Vagina (tissue), 2 donors: Measurements from ENCODE around the gene EML4. TPM values are rescaled to one million over a fixed set of nuclear protein-coding genes. Genes with fewer than 3 reads are reported as not detected.

Experiments
- DNase-seq, 2 donors: peaks; one replicate each; pipeline ENCODE4 v3.0.0-alpha.2; 2017; ENCODE audit errors: extremely low spot score in 2 of 2
- H3K27ac ChIP-seq: fragments of 200-600 bp; sonication (generic); one replicate; pipeline ENCODE4 v1.5.1; 2019
- H3K27me3 ChIP-seq: fragments of 200-600 bp; sonication (generic); one replicate; pipeline ENCODE4 v1.5.1; 2019
- H3K36me3 ChIP-seq, 2 donors: fragments of 200-600 bp; sonication (generic); one replicate each; pipeline ENCODE4 v1.5.1; 2017 to 2019
- H3K4me1 ChIP-seq: fragments of 200-600 bp; sonication (generic); one replicate; pipeline ENCODE4 v1.5.1; 2019
- H3K4me3 ChIP-seq, 2 donors: fragments of 200-600 bp; sonication (generic); 1 replicate in 1 of 2; 2 replicates in 1 of 2; pipeline ENCODE4 v1.5.1; 2016 to 2019
- H3K9me3 ChIP-seq: fragments of 200-600 bp; sonication (generic); one replicate; pipeline ENCODE4 v1.5.1; 2019
- POLR2A ChIP-seq, 2 donors: fragments of 450-650 bp; IDR thresholded peaks; one replicate each; pipeline ENCODE4 v1.6.1; 2017; ENCODE audit warnings: antibody characterized with exemption in 2 of 2, mild to moderate bottlenecking in 2 of 2, moderate library complexity in 2 of 2
- POLR2AphosphoS5 ChIP-seq, 2 donors: sonication (generic); formaldehyde crosslinking; IDR thresholded peaks; one replicate each; pipeline ENCODE4 v1.9.0; 2017; ENCODE audit warnings: antibody characterized with exemption in 2 of 2, mild to moderate bottlenecking in 2 of 2, low read depth in 1 of 2; ENCODE audit not compliant: insufficient read depth in 1 of 2
- intact Hi-C: fragments of 100-400 bp; cut with DNase I; formaldehyde crosslinking; loops from one replicate; pipeline ENCODE4 v1.15.1; 2023
- total RNA-seq: library from RNA; depleted of rRNA; stranded (reverse); fragments of >200 nt; gene quantifications from one replicate; pipeline ENCODE4 v1.2.3, GENCODE V29; 2016
- TF ChIP-seq, protein P1 (sequence below), 3 experiments: fragments of 450-650 bp in 2 of 3; fragments of 200-600 bp in 1 of 3; sonication (generic) in 1 of 3; IDR thresholded peaks; one replicate each; pipeline ENCODE4 v1.5.1; 2017 to 2019; ENCODE audit warnings: antibody characterized with exemption in 3 of 3, mild to moderate bottlenecking in 2 of 3, moderate library complexity in 2 of 3

The EML4 gene
- total RNA-seq, 1 donor from 2014 or later = 26.0 TPM

GRCh38 chr2:42239811-42240210 is 70.7 kb downstream of the EML4 start:
- Histone ChIP-seq H3K4me1 (peaks cover 8% of the 10 kb centered on the region), H3K36me3 (no peaks in the 10 kb centered on the region), H3K27me3 (no peaks in the 10 kb centered on the region), H3K27ac (no peak overlapping the region), H3K4me3 (no peak overlapping the region), H3K9me3 (no peaks in the 10 kb centered on the region)
- TF ChIP-seq POLR2AphosphoS5 (IDR thresholded peaks at IDR 0.05; ENCODE audit: insufficient read depth in 1 of 2, low read depth in 1 of 2) = no peak
- no peak for TF ChIP-seq POLR2A (IDR thresholded peaks at IDR 0.05)
- TF ChIP-seq, protein P1, sequence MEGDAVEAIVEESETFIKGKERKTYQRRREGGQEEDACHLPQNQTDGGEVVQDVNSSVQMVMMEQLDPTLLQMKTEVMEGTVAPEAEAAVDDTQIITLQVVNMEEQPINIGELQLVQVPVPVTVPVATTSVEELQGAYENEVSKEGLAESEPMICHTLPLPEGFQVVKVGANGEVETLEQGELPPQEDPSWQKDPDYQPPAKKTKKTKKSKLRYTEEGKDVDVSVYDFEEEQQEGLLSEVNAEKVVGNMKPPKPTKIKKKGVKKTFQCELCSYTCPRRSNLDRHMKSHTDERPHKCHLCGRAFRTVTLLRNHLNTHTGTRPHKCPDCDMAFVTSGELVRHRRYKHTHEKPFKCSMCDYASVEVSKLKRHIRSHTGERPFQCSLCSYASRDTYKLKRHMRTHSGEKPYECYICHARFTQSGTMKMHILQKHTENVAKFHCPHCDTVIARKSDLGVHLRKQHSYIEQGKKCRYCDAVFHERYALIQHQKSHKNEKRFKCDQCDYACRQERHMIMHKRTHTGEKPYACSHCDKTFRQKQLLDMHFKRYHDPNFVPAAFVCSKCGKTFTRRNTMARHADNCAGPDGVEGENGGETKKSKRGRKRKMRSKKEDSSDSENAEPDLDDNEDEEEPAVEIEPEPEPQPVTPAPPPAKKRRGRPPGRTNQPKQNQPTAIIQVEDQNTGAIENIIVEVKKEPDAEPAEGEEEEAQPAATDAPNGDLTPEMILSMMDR (IDR thresholded peaks at IDR 0.05) = no peak
- intact Hi-C loops = loop anchor here (5.0 kb wide), 1 partner anchor 143 kb away; no protein-coding TSS in a partner anchor
- no peak for DNase-seq

GRCh38 chr2:42241517-42241916 is 72.4 kb downstream of the EML4 start:
- H3K4me1 ChIP-seq = peaks cover 8% of the 10 kb centered on the region
- TF ChIP-seq, protein P1 (IDR thresholded peaks at IDR 0.05) = no peak
- no peak for TF ChIP-seq POLR2A (IDR thresholded peaks at IDR 0.05)
- TF ChIP-seq POLR2AphosphoS5 (IDR thresholded peaks at IDR 0.05; ENCODE audit: insufficient read depth in 1 of 2, low read depth in 1 of 2) = no peak
- no peaks in the 10 kb centered on the region for H3K36me3 ChIP-seq
- H3K27ac ChIP-seq = no peak overlapping the region
- no peak for DNase-seq
- no peaks in the 10 kb centered on the region for H3K27me3 ChIP-seq
- intact Hi-C loops = no loop called here
- H3K4me3 ChIP-seq = no peak overlapping the region
- H3K9me3 ChIP-seq = no peaks in the 10 kb centered on the region

GRCh38 chr2:42243297-42243696 is 74.1 kb downstream of the EML4 start:
- no peak overlapping the region for H3K4me3 ChIP-seq
- H3K36me3 ChIP-seq = no peaks in the 10 kb centered on the region
- no peaks in the 10 kb centered on the region for H3K9me3 ChIP-seq
- H3K4me1 ChIP-seq = peaks cover 3% of the 10 kb centered on the region
- no peak overlapping the region for H3K27ac ChIP-seq
- H3K27me3 ChIP-seq = no peaks in the 10 kb centered on the region
- TF ChIP-seq POLR2AphosphoS5 (IDR thresholded peaks at IDR 0.05; ENCODE audit: insufficient read depth in 1 of 2, low read depth in 1 of 2) (no peak), POLR2A (IDR thresholded peaks at IDR 0.05) (no peak)
- TF ChIP-seq, protein P1 (IDR thresholded peaks at IDR 0.05) = no peak
- intact Hi-C loops = no loop called here
- no peak for DNase-seq

GRCh38 chr2:42244520-42244919 is 75.4 kb downstream of the EML4 start:
- intact Hi-C loops = no loop called here
- H3K36me3 ChIP-seq = no peaks in the 10 kb centered on the region
- H3K27me3 ChIP-seq = no peaks in the 10 kb centered on the region
- no peak overlapping the region for H3K27ac ChIP-seq
- no peak for DNase-seq
- no peak for TF ChIP-seq POLR2A (IDR thresholded peaks at IDR 0.05)
- TF ChIP-seq, protein P1 (IDR thresholded peaks at IDR 0.05) = no peak
- TF ChIP-seq POLR2AphosphoS5 (IDR thresholded peaks at IDR 0.05; ENCODE audit: insufficient read depth in 1 of 2, low read depth in 1 of 2) = no peak
- H3K4me1 ChIP-seq = no peaks in the 10 kb centered on the region
- no peak overlapping the region for H3K4me3 ChIP-seq
- no peaks in the 10 kb centered on the region for H3K9me3 ChIP-seq

DNA sequence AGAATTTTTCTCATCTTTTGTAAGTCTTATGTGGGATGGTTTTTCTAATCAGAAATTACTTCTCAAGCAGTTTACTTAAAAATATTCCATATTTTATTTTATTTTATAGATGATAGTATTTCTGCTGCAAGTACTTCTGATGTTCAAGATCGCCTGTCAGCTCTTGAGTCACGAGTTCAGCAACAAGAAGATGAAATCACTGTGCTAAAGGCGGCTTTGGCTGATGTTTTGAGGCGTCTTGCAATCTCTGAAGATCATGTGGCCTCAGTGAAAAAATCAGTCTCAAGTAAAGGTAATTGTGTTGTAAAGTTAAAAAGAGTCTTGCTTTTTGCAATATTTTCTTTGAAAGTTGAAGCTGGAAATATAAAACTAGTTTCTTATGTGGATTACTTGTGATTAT is 76.2 kb downstream of the EML4 start:
- intact Hi-C loops = no loop called here
- Histone ChIP-seq H3K36me3 (no peaks in the 10 kb centered on the region), H3K27ac (no peak overlapping the region), H3K4me3 (no peak overlapping the region), H3K4me1 (peaks cover 7% of the 10 kb centered on the region), H3K27me3 (no peaks in the 10 kb centered on the region), H3K9me3 (no peaks in the 10 kb centered on the region)
- no peak for TF ChIP-seq POLR2A (IDR thresholded peaks at IDR 0.05)
- TF ChIP-seq, protein P1 (IDR thresholded peaks at IDR 0.05) = no peak
- TF ChIP-seq POLR2AphosphoS5 (IDR thresholded peaks at IDR 0.05; ENCODE audit: insufficient read depth in 1 of 2, low read depth in 1 of 2) = no peak
- DNase-seq = no peak
